ENCODE data around the gene RNF126.
A peak's percentile ranks its signal among the peaks of the same experiment; 100 is the strongest.

DNA sequence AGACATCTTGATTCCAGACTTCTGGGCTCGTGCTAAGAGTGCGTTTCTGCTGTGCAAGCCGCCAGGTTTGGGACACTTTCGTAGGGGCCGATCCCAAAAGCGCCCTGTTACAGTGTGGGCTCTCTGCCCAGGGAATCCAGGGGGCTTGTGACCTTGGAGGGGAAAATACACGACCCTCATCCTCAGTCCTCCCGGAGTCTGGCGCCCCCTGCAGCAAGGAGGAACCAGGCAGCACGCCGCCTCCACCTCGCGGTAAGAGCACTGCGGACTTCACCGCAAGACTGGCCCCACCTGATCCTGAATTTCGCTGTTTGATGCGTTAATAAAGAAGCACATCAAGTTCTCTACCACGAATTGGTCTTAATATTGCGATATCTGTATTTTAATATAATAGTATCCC lies 34.8 kb downstream of the RNF126 start:
- TF ChIP-seq, protein P1, sequence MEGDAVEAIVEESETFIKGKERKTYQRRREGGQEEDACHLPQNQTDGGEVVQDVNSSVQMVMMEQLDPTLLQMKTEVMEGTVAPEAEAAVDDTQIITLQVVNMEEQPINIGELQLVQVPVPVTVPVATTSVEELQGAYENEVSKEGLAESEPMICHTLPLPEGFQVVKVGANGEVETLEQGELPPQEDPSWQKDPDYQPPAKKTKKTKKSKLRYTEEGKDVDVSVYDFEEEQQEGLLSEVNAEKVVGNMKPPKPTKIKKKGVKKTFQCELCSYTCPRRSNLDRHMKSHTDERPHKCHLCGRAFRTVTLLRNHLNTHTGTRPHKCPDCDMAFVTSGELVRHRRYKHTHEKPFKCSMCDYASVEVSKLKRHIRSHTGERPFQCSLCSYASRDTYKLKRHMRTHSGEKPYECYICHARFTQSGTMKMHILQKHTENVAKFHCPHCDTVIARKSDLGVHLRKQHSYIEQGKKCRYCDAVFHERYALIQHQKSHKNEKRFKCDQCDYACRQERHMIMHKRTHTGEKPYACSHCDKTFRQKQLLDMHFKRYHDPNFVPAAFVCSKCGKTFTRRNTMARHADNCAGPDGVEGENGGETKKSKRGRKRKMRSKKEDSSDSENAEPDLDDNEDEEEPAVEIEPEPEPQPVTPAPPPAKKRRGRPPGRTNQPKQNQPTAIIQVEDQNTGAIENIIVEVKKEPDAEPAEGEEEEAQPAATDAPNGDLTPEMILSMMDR (optimal IDR thresholded peaks at IDR 0.05 in 1 of 3, IDR thresholded peaks at IDR 0.05 in 1 of 3, conservative IDR thresholded peaks at IDR 0.05 in 1 of 3; ENCODE audit: extremely low read depth in 1 of 3, insufficient read depth in 2 of 3, low read length in 3 of 3), result peak; percentile 21 to 64 (median 21)
- no peak for TF ChIP-seq EZH2 (IDR thresholded peaks at IDR 0.05; ENCODE audit: low read length)
